GM10248 (cell line): ENCODE measurements around the gene EEF1A2.

Source experiments
- CTCF ChIA-PET: fragments of 300-600 bp; sonication (Branson Sonifier 250); formaldehyde crosslinking; extraction: SDS; loops from one replicate; lab custom pipeline; 2021; ENCODE audit warnings: antibody characterized with exemption; lab: Yijun Ruan, JAX
- POLR2A ChIA-PET: fragments of 350-650 bp; sonication (Branson Sonifier 250); formaldehyde crosslinking; extraction: SDS; loops from one replicate; lab custom pipeline; 2020; ENCODE audit warnings: antibody characterized with exemption; lab: Yijun Ruan, JAX
- DNase-seq: peaks from one replicate; pipeline ENCODE4 v3.0.0; 2012; ENCODE audit errors: extremely low spot score
- CTCF ChIP-seq: IDR thresholded peaks from 2 replicates; pipeline ENCODE4 v1.5.1; 2012; ENCODE audit warnings: mild to moderate bottlenecking, low read depth; ENCODE audit errors: extremely low read depth, missing control alignments, control extremely low read depth

Gene EEF1A2

DNA sequence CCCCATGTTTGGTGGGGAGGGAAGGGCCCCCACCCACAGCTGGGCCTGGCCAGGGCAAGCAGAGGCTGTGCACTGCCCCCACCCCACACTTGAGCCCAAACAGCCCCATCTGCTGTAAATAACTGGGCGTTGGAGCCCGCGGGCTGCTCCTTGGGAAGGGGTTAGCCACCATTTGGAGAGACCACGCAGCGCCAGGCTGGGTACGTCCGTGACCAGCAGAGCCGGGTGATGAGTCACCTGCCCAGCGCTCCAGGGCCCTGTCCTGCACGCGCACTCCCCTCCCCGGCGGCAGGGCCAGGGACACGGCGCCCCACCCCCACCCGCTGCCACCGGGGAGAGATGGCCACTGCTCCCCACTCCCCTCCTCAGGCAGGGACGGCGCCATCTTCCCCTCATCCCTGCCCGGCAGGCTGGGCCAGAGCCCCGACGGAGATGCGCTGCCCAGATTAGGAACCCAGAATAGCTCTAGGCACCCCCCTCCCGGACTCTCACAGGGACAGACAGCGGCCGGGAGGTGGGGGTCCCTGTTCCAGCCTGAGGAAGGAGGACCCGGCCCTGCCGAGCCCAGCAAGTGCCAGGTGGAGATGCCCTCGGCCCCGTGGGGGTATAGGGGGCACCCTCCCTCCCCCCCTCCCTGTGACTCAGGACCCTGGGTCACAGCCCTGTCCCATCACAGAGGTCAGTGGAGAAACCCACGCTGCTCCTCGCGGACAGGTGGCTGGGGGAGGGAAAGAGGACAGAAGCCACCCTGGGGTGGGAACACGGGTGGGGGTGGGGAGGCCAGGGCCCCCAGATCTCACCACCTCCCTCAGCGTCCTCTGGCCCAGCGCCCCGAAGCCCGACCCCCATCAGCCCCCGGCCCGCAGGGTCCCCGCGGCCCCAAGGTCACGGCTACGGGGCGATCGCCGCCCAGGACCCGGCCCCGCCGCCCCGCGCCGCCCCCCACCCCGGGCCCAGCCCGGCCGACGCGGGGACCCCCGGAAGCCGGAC is 642 bp downstream of the EEF1A2 start:
- ChIA-PET POLR2A (no interaction called here), CTCF (interaction anchor here (2.5 kb wide), 1 partner anchor 40 kb away, joined by 15 read pairs; the partner anchor contains the start of gene PTK6)
- no peak for TF ChIP-seq CTCF
- DNase-seq = no peak

- POLR2A ChIA-PET = no interaction called here
- CTCF ChIA-PET = interaction anchor here (0.9 to 2.5 kb wide), 15 partner anchors 19 to 624 kb away, joined by 3 to 15 read pairs (median 5); partner anchors contain the start of genes HELZ2, LKAAEAR1, PPDPF and PTK6
- DNase-seq = no peak
- TF ChIP-seq CTCF = no peak
These were observed 1.5 kb downstream of the EEF1A2 start for GRCh38 chr20:63497138-63497945.

DNA sequence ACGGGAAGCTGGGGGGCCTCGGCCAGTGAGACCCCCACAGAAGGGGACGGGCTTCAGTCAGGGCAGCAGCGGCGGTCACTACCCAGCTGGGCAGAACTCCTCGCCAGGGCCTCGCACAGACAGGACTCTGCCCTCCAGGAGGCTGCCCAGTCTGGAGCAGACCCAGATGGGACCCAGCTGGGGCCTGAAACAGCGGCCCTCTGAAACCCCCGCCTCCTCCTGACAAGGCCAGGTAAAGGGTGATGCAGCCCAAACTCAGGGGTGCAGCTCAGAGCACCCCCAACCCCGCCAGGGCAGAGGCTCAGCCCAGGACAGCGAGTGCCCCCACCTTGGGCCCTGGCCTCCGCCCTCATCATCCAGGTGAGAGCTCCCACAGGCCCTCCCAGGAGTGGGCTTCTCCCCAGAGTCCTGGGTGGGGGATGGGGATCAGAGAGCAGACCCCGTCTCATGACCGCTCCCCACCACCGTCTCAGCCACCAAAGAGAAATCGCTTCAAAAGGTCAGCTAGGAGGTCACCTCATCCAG is 2.2 kb downstream of the EEF1A2 start:
- CTCF ChIA-PET = interaction anchor here (0.8 to 2.5 kb wide), 24 partner anchors 8 to 625 kb away, joined by 3 to 15 read pairs (median 4); partner anchors contain the start of genes HELZ2, LKAAEAR1, PPDPF and PTK6
- POLR2A ChIA-PET = no interaction called here
- DNase-seq = no peak
- no peak for TF ChIP-seq CTCF

DNA sequence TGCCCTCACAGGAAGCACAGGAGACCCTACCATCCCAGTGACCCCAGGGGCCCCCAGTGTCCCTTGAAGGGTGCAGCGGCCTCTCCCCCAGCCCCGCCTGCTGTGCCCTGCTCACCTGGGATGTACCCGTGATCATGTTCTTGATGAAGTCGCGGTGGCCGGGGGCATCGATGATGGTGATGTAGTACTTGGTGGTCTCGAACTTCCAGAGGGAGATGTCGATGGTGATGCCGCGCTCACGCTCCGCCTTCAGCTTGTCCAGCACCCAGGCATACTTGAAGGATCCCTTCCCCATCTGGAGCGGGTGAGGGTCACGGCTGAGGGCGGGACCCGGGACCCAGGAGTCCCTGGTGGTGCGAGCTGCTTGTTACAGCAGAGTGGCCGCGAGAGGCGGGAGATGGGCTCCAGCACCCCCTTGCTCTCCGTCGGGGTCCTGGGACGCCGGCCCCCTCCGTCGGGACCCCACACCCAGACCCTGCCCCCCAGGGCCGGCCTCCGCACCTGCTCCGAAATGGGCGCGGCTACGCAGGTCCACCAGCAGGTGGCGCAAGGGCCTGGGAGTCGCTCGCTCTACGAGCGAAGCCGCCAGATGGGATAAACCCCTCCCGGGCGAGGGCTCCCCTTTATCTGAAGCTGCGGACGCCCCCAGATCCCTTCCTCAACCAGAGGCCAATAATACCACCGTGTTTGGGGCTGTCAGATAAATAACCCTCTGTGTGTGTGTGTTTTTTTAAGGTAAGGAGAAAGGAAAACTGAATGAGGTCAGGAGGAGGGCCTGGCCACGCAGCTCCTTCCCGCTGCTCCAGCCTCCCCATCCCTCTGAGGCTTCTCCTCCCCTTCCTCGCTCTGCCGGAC is 2.9 kb downstream of the EEF1A2 start:
- TF ChIP-seq CTCF = peak; percentile 97
- CTCF ChIA-PET = interaction anchor here (0.8 to 2.5 kb wide), 24 partner anchors 9 to 625 kb away, joined by 3 to 15 read pairs (median 4); partner anchors contain the start of genes HELZ2, LKAAEAR1, PPDPF and PTK6
- POLR2A ChIA-PET = no interaction called here
- DNase-seq = peak; percentile 89

DNA sequence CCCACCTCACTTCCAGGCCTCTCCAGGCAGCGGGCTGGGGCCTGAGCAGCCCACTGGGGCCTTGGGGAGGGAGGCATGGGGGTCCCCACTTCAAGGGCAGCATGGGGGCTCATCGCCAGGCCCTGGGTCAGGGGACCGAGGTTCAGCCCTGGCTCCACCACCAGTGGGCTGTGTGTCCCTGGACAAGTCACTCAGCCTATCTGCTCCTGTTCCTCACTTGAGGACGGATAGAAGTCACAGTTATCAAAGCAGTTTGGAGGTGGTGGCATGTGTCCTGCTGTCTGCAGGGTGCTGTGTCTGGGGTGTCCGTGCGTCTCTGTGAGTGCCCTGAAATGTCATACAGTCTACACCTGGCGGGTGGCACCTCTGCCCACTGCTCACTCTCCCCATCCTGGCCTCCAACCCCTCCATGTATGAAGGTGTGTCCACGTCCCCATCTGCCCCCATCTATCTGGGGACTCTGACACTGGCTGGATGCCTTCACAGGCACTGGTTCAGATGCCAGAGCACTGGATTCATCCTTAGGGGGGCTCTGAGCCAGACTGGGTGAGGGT is 3.6 kb downstream of the EEF1A2 start:
- CTCF ChIA-PET = interaction anchor here (1.3 to 2.5 kb wide), 6 partner anchors 10 to 43 kb away, joined by 4 to 15 read pairs (median 6); partner anchors contain the start of gene PTK6
- no peak for TF ChIP-seq CTCF
- DNase-seq = no peak
- POLR2A ChIA-PET = no interaction called here
